HG02884 (cell line): ENCODE measurements around the gene PRRG4.
"Not testable (repeated sequence)": the region's sequence is repeated elsewhere in the genome, so short reads cannot be mapped to it uniquely, and the experiment has no call there.

Source experiments
- ATAC-seq: cut with Tn5 transposase; IDR thresholded peaks from one replicate; pipeline ENCODE4 v1.9.1; 2021; ENCODE audit warnings: mild to moderate bottlenecking, moderate library complexity; ENCODE audit not compliant: unreplicated experiment

PRRG4 gene

GRCh38 chr11:32829157-32829679, 509 bp upstream of the PRRG4 start:
- peak; percentile 53 for ATAC-seq

GRCh38 chr11:32830413-32830738, 649 bp downstream of the PRRG4 start:
- ATAC-seq: peak; percentile 6

- ATAC-seq: no peak
Observed at GRCh38 chr11:32830796-32831195, 1.1 kb downstream of the PRRG4 start.

- no peak for ATAC-seq
Observed at GRCh38 chr11:32831221-32831620, 1.5 kb downstream of the PRRG4 start.

- ATAC-seq: no peak
Observed at GRCh38 chr11:32833921-32834320, 4.2 kb downstream of the PRRG4 start.

GRCh38 chr11:32836946-32837345, 7.2 kb downstream of the PRRG4 start:
- ATAC-seq: no peak

- ATAC-seq: no peak
Observed at GRCh38 chr11:32838505-32839274, 9.0 kb downstream of the PRRG4 start.

- ATAC-seq: no peak
Observed at GRCh38 chr11:32839308-32839707, 9.6 kb downstream of the PRRG4 start.

GRCh38 chr11:32840587-32840986, 10.9 kb downstream of the PRRG4 start:
- no peak for ATAC-seq

GRCh38 chr11:32843544-32843943, 13.8 kb downstream of the PRRG4 start:
- no peak for ATAC-seq

- no peak for ATAC-seq
Observed at GRCh38 chr11:32847511-32847910, 17.8 kb downstream of the PRRG4 start.

GRCh38 chr11:32849761-32850160, 20.0 kb downstream of the PRRG4 start:
- ATAC-seq: no peak

GRCh38 chr11:32851251-32851650, 21.5 kb downstream of the PRRG4 start:
- ATAC-seq: no peak

- no peak for ATAC-seq
Observed at GRCh38 chr11:32852207-32852606, 22.5 kb downstream of the PRRG4 start.

GRCh38 chr11:32855601-32856000, 25.9 kb downstream of the PRRG4 start:
- no peak for ATAC-seq

- no peak for ATAC-seq
Observed at GRCh38 chr11:32858731-32859130, 29.0 kb downstream of the PRRG4 start.

- no peak for ATAC-seq
Observed at GRCh38 chr11:32861850-32862577, 32.3 kb downstream of the PRRG4 start.

GRCh38 chr11:32864555-32864954, 34.8 kb downstream of the PRRG4 start:
- ATAC-seq: no peak

GRCh38 chr11:32868752-32869151, 39.0 kb downstream of the PRRG4 start:
- not testable (repeated sequence) for ATAC-seq

- ATAC-seq: no peak
Observed at GRCh38 chr11:32870676-32871075, 40.9 kb downstream of the PRRG4 start.

GRCh38 chr11:32874132-32874531, 44.4 kb downstream of the PRRG4 start:
- ATAC-seq: no peak

GRCh38 chr11:32881286-32881685, 51.6 kb downstream of the PRRG4 start:
- ATAC-seq: no peak
